HTR-8/SVneo (cell line): Measurements from ENCODE around the gene TEX30.

Experiments
- DNase-seq: peaks from one replicate; pipeline ENCODE4 v3.0.0; 2011; ENCODE audit warnings: low spot score, mixed read lengths; ENCODE audit not compliant: insufficient read length
- FAIRE-seq: peaks from 2 replicates; lab custom pipeline; 2011; peaks lifted over from hg19 to GRCh38; lab: Jason Lieb, UNC

TEX30 gene

DNA sequence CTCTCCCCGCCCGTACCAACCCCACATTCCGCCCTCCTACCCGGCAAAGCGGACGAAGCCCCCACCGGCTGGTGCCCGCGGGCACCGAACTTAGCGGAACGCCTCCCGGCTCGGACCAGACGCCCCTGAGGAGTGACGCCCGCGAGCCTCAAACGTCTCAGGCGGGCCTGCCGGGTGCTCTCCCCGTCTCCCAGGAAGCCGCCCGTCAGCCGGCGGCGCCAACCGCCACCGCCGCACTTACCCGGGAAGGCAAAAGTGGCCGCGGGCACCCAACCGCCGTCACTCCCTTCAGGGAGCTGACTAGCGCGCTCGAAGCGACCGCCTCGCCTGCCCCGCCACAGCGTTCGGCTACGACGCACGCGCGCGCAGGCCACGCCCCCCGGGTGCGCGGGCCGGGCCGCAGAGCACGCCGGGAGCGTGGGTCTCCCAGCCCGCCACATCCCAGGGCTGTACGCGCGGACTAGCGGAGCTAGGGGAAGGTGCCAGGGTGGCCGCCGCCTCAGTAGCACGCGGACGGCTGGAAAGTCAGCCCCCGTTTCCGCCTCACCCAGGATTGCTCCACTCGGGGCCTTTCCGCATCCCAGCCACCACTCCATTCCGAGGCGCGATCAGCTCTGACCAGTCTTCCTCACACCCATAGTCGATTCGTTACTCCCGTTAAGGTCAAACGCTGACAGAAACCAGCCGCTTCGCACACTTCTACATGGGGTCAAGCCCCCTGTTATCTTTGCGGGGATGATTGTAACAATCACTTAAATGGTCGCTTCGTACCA is at the start of gene TEX30:
Gene TEX30 (minus strand): TSS at position 346 of the 773 bp plus-strand sequence. CDS start 3,760 bp downstream, outside the sequence.
- DNase-seq = peak; percentile 69
- FAIRE-seq = peak; percentile 83

DNA sequence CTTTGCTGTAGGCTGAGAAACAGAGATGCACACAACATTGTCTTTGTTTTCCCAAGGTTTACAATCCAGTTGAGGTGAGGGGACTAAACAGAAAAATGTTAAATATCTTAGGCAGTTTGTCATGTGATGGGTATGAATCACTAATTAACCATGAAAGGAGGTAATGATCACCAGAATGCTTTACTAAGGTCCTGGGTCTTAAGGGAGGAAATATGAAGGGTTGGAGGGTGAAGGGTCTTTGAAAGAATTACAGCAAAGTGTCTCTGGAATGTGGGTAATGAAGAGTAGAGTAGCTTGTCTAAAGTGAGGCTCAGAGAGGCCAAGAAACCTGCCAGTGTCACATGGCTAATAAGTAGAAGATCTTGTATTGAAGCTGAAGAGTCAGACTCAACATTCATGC is 44.3 kb upstream of the TEX30 start:
- DNase-seq (no peak), FAIRE-seq (no peak)

DNA sequence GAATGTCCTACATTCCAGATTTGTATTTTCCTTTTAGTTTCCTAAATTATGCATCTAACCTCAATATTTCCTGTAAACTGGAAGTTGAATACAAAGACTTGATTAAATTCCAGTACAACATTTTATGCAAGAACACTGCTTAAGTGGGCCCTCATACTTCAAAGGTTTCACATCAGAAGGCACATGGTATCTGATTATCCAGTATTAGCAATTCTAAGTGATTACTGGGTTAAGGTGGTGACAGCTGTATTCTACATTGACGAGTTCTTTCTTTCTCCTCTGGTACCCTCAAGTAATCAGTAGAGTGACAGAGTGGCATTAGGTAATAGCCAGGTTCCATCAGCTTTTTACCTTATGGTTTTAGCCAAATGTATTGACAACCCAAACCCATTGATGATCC is 43.7 kb upstream of the TEX30 start:
- DNase-seq (no peak), FAIRE-seq (no peak)

DNA sequence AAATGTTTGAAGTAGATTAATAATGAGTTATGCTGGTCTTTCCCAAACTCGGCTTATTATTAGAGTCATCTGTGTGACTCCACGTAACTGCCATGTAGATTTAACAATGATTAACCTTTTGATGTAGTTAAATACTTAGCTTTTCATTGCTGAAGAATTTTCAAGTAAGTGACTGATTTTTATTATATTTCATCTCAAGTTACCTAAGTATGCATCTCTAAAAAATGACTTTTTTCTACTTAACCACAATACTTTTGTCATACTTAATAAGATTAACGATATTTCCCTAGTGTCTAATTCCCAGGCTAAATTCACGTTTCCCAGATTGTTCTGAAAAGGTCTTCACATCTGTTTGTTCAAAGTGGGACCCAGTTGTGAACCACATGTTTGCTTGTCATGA is 43.1 kb upstream of the TEX30 start:
- no peak for FAIRE-seq
- DNase-seq = no peak

DNA sequence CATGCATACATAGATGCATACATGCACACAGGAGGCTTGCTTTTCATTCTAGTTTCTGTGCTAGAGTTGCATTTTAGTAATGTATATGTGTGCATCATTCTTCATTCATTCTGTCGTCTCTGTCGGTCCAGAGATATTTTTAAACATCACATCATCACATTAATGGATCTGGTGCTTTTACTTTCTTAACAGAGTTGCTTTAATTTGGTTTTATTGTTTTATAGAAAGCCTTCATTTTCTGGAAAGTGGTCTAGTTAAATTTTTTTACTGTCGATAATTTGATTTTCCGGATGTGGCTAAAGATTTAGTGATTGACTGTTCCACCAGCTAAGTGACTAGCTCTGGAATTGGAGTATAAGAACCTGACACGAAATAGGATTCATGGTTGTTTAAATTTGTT is 42.2 kb upstream of the TEX30 start:
- FAIRE-seq (no peak), DNase-seq (no peak)

DNA sequence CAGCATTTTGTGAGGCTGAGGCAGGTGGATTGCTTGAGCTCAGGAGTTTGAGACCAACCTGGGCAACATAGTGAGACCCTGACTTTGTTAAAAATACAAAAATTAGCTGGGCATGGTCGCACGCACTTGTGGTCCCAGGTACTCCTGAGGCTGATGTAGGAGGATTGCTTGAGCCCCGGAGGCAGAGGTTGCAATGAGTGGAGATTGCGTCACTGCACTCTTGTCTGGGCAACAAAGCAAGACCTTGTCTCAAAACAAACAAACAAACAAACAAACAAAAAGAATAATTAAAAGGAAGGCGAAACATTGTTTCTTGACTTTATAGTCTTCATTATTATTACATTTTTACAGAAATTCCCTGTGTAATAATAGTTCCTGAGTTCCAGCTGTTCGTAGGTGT is 41.2 kb upstream of the TEX30 start:
- FAIRE-seq (no peak), DNase-seq (no peak)

DNA sequence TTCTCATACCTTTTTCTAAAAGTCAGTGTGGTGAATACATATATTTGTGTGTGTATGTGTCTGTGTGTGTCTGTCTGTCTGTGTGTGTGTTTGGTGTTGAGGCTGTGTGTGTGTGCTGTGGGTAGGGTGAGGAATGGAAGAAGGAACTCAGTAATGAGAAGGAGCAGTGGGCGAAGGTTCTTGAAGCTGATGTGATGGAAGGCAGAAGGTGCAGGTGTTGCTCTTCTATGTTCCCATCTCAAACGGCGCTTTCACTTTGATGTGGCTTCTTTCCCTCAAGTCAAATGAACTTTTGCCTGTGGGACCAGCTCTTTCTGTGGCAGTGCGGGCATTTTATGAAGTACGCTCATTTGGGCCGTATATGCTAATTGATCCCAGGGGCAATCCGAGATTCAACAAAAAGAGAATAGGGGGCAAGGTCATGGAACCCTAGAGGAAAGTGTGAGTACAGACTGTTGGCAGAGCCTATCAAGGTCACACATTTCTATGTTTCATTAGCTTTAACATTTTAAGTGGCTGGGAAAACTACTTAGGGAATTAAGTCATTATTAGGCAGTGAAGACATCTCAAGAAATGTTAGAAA is 40.5 kb upstream of the TEX30 start:
- no peak for FAIRE-seq
- no peak for DNase-seq

DNA sequence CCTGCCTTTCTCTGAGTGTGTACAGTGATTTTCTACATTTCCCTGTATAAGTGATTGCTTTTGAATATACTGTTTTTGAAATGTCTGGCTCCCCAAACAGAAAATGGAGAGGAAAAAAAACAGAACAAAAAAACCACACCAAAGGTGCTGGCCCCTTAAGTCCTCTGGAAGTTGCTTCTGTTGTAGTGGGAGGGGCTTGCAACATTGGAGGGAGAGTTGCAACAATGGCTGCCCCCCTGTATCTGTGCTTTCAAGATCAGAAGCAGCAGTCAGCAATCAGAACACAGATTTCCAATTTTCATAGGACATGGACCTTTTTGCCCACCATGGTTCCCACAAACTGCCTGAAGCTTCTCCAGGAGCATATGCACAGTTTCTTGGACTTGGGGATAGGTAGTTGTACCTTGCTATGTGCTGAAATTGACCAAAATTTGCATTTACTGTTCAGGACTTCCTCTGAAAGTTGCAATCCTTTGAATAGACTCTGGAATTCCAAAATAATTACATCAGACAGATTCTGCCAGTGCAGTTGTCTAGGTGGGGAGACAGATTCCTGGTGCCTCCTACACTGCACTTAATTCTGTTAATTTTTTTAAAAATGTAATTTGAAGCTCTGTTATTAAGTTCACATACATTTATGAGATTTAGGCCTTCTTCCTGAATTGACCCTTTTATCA is 39.2 kb upstream of the TEX30 start:
- no peak for DNase-seq
- no peak for FAIRE-seq

DNA sequence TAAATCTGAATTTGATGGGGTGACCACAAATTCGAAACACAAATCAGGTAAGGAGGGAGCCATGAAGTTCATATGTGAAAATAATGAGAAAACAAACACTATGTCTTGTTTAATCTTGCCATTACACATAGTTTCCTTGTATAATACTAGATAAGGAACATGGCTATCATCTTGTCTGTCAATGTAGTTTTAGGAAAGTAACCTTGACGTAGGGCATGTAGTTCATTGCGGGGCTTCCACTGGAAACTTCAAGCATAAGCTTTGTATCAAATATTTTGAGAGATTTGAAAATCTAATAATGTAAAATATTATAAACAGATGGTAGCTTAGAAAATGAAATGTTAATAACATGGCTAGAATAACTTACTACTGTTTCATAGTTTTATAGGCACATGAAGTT is 34.1 kb upstream of the TEX30 start:
- no peak for DNase-seq
- FAIRE-seq = no peak

DNA sequence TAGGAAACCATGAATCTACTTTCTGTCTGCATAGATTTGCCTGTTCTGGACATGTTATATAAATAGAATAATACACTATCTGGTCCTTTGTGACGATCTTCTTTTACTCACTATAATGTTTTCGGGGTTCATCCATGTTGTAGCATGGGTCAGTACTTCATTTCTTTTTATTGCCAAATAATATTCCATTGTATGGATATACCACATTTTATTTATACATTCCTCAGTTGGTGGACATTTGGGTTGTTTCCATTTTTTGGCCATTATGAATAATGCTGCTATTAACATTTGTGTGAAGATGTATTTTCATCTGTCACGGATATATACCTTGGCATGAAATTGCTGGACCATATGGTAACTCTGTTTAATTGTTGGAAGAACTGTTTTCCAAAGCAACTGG is 32.1 kb upstream of the TEX30 start:
- FAIRE-seq = no peak

DNA sequence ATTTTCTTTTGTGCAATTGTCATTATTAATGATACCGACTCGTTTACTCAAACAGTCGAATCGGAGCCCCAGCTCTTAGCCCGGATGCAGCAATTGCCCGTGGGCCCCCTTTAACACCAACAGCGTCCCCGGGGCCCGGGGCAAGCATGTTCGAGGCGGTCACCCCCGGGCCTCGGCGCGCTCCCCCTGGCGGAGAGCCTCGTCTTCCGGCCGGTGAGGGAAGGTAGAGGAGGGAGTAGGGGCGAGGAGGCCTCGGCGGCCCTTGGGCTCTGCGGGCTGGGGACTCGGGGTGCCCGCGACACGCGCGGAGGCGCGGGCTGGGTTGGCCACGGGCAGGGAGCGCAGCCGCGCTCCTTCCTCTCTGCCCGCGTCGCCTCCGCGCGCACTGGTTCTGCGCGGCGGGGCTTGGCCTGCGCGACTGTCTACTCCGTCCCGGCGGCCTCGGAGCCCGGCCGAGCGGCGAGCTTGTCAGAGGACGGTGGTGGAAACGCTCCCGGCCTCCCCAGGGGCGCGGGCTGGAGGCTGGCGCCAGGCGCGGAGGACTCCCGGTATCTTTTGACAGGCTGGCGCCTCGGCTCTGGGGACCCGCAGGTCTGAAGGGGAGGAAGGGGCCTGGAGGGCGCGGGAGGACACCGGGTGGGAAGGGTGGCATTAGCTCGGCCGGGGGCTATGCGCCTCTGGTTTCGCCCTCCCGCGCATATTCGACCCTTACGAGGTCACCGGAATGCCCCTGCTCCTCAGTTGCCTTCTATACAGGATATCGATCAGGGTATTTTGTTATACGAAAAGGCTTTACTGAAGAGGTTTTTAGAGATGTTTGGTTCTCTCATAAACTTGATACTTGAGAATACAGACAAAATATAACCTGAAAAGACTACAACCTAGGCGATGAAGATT is 26.8 kb upstream of the TEX30 start:
- FAIRE-seq = no peak
- DNase-seq = peak; percentile 62

More for the DNA sequence above, 32.1 kb upstream of the TEX30 start:
- no peak for DNase-seq

DNA sequence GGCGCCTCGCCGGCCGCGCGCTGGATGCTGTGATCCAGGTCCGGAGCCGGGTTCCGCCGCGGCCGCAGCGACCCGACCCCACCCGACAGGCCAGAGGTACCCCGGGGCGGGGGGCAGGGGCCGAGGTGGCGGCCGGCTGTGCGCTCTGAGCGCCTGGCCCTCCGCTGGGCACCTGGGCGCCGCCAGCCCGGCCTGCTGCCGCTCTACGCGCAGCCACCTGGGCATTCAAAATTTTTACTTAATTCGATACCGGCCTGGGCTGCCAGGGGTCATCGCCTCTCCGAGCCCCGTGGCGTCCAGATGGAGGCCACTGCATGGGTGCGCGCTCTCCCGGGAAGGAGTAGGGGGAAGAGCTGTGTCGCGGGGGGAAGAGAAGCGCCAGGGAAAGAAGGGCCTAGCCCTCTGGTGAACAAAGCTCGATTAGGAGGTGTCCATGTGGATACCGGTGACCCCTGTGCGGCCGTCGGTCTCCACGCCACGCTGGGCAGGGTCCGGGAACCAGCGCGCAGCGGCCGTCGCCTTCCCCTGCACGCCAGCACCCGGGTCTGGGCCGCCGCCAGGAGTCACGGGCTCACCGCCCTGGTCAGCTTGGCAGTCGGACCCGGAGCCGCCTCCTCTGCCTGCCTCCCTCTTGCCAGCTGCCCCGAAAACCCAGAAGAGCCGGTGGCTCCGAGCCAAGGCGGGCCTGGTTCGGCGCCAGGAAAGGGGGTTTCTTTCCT is 26.0 kb upstream of the TEX30 start:
- FAIRE-seq = no peak
- no peak for DNase-seq

DNA sequence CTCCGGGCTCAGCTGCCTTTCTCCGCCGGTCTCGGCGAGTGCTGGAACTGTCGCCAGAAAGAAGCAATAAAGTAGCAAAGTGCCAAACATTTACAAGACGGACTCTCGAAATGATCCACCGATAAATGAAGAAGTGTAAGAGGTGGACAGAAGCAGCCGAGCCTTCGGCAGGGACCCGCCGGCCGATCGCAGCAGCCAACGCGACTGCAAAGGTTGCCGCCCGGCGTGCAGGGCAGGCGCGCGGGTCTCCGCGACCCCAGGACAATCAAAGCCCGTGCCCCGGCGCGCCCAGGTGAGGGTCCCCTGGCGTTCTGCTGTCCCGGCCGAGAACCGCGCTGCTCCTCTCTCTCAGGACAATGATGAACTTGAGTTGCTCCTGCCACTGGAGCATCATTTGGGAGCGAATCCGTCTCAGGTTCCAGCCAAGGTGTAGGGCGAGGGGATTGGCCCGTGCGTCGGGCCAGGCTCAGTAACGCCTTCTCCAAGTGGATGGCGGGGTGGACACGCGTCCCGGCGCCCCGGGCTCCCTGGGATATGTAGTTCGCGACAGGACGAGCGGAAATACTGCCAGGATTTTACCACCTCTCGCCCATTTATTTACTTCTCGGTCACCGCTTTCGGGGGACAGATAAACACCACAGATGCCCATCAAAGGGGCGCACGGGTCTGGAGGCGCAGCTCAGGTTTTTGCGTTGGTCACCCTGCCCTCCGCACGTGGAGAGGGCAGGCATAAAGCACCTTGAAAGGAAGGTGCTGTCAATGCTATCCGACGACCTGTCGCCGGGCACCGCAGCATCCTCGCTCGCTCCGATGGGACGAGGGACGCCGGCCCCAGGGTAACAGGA is 25.2 kb upstream of the TEX30 start, which contains the start of the genes BIVM and POGLUT2:
Gene BIVM (plus strand): TSS at position 539 of the 845 bp plus-strand sequence. CDS start 8,149 bp downstream, outside the sequence.
Gene POGLUT2 (minus strand): TSS at position 396 of the 845 bp plus-strand sequence. CDS start 306 bp downstream, at position 90.
- DNase-seq (peak; percentile 93), FAIRE-seq (no peak)

DNA sequence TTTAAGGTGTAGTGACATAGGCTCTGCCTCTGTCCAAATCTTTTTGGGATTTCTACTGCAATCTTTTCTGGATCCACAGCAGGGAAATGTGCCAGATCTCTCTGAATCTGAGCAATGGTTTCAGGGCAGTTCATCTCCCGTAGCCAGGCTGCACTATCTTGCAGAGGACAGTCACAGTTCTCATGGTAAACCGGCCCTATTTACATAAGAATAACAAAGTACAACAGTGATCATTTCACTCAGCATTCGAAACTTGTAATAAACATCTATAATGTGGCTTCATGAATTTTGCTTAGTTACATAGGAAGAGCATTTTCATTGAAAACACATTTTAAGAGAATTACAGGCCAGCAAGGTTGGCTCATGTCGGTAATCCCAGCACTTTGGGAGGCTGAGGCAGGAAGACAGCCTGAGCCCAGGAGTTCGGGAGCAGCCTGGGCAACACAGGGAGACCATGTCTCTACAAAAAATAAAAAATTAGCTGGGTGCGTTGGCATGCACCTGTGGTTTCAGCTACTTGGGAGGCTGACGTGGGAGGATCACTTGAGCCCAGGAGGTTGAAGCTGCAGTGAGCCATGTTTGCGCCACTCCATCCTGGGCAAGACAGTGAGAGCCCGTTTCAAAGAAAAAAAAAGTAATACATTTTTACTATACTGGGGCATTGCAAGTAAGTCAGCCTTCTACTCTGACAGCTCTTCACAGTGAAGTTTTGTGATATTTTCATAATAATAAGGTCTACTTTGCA is 20.2 kb upstream of the TEX30 start:
- FAIRE-seq = no peak

DNA sequence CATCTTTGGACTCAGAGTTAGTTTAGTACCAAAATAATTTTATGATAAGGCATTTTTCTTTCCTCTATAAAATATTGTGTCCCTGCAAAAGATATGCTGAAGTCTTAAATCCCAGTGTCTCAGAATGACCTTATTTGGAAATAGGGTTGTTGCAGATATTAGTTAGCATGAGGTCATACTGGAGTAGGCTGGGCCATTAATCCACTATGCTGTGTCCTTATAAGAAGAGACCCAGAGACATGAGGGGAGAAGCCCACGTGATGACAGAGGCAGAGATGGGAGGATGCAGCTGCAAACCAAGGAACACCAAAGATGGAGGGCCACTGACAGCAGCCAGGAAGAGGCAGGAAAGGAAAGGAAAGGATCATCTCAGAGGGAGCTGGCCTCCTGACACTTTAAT is 18.8 kb upstream of the TEX30 start:
- FAIRE-seq = no peak

More for the DNA sequence above, 20.2 kb upstream of the TEX30 start:
- no peak for DNase-seq

DNA sequence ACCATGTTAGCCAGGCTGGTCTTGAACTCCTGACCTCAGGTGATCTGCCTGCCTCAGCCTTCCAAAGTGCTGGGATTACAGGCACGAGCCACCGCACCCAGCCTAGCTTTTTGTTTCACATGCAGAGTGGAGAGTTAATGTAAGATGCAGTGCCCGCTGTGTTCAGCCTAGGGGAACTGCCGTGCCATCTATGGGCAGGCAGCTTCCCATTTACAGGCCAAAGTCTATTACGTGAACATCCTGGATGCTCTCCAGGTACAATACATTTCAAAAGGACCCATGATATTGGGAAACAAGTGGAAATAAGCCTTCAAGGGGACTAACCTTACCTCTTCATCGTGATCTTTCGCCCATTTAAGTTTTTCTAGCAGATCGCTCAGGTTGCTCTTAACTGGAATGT is 15.1 kb upstream of the TEX30 start:
- no peak for FAIRE-seq

More for the DNA sequence above, 18.8 kb upstream of the TEX30 start:
- DNase-seq = no peak

DNA sequence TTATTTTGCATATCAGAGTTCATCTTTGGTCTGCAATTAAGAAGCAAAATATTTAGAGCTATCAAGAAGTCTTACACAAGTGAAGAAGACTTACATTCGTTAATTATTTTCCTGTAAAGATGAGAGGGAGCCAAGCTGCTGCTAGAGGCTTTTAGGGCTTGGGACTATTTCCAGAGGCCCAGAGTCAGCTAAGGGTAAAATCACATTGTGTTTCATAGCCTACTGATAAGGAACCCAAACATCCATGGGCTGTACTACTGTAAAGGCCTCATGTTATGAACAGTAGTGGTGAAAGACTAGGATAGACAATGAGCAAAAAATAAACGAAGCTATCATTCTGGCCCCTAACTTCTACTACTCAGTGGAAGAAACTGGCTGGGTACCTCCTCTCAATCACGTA is 10.9 kb upstream of the TEX30 start:
- no peak for FAIRE-seq
- no peak for DNase-seq

More for the DNA sequence above, 15.1 kb upstream of the TEX30 start:
- DNase-seq = no peak

DNA sequence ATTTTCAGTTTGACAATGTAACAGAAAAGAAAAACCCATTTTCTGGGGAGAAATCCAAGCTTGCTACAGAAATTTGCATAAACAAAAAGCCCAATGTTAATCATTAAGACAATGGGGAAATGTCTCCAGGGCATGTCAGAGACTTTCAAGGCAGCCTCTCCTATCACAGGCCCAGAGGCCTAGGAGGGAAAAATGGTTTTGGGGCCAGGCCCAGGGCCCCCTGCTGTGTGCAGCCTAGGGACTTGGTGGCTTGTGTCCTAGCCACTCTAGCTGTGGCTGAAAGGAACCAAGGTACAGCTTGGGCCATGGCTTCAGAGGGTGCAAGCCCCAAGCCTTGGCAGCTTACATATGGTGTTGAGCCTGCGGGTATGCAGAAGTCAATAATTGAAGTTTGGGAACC is 8.0 kb upstream of the TEX30 start:
- DNase-seq (no peak), FAIRE-seq (no peak)
